H9 (cell line): ENCODE measurements around the gene LSM11. TPM values are rescaled to one million over a fixed set of nuclear protein-coding genes. Genes with fewer than 3 reads are reported as not detected.

Experiments
- DNase-seq: peaks from one replicate; pipeline ENCODE4 v3.0.0-alpha.2; 2017
- H2AFZ ChIP-seq: one replicate; pipeline ENCODE4 v1.6.1; 2013; ENCODE audit warnings: mild to moderate bottlenecking, low read length, control low read depth, moderate library complexity
- H2AK5ac ChIP-seq: 2 replicates; pipeline ENCODE4 v1.6.1; 2013; ENCODE audit warnings: low read length, control low read depth, mixed read lengths; ENCODE audit not compliant: insufficient read length
- H2BK120ac ChIP-seq: one replicate; pipeline ENCODE4 v1.6.1; 2013; ENCODE audit warnings: low read depth, mild to moderate bottlenecking, low read length, control low read depth, inconsistent platforms; ENCODE audit not compliant: poor library complexity, severe bottlenecking
- H2BK12ac ChIP-seq: 2 replicates; pipeline ENCODE4 v1.6.1; 2013; ENCODE audit warnings: low read length, control low read depth, mixed read lengths, low read depth; ENCODE audit not compliant: insufficient read length
- H2BK15ac ChIP-seq: 2 replicates; pipeline ENCODE4 v1.6.1; 2013; ENCODE audit warnings: low read depth, low read length, control low read depth
- H2BK20ac ChIP-seq: one replicate; pipeline ENCODE4 v1.6.1; 2013; ENCODE audit warnings: low read depth, mild to moderate bottlenecking, low read length, control low read depth, inconsistent platforms; ENCODE audit not compliant: poor library complexity, severe bottlenecking
- H2BK5ac ChIP-seq: 2 replicates; pipeline ENCODE4 v1.6.1; 2013; ENCODE audit warnings: low read length, control low read depth, mixed read lengths; ENCODE audit not compliant: insufficient read length
- H3K14ac ChIP-seq: 2 replicates; pipeline ENCODE4 v1.6.1; 2013; ENCODE audit warnings: low read length, control low read depth; ENCODE audit not compliant: insufficient read depth
- H3K18ac ChIP-seq: 2 replicates; pipeline ENCODE4 v1.6.1; 2013; ENCODE audit warnings: low read depth, mild to moderate bottlenecking, mixed read lengths, low read length, control low read depth; ENCODE audit not compliant: insufficient read length
- H3K23ac ChIP-seq: 2 replicates; pipeline ENCODE4 v1.6.1; 2013; ENCODE audit warnings: low read length, control low read depth, mixed read lengths, low read depth; ENCODE audit not compliant: insufficient read length
- H3K23me2 ChIP-seq: 2 replicates; pipeline ENCODE4 v1.6.1; 2013; ENCODE audit warnings: low read depth, mild to moderate bottlenecking, mixed read lengths, low read length, control low read depth; ENCODE audit not compliant: insufficient read length, poor library complexity, severe bottlenecking
- H3K27ac ChIP-seq: 2 replicates; pipeline ENCODE4 v1.5.1; 2013; ENCODE audit warnings: low read length, control low read depth, mixed read lengths, low read depth; ENCODE audit not compliant: insufficient read length
- H3K27me3 ChIP-seq: 2 replicates; pipeline ENCODE4 v1.6.1; 2013; ENCODE audit warnings: low read length, control low read depth, inconsistent platforms; ENCODE audit not compliant: insufficient read depth
- H3K4ac ChIP-seq: 2 replicates; pipeline ENCODE4 v1.6.1; 2013; ENCODE audit warnings: low read depth, mild to moderate bottlenecking, control low read depth, inconsistent platforms, low read length, moderate library complexity
- H3K4me1 ChIP-seq: 2 replicates; pipeline ENCODE4 v1.6.1; 2013; ENCODE audit warnings: low read length, control low read depth, inconsistent platforms; ENCODE audit not compliant: insufficient read depth
- H3K4me2 ChIP-seq: 2 replicates; pipeline ENCODE4 v1.6.1; 2013; ENCODE audit warnings: low read length, control low read depth, mixed read lengths; ENCODE audit not compliant: insufficient read length, insufficient read depth
- H3K56ac ChIP-seq: 2 replicates; pipeline ENCODE4 v1.6.1; 2013; ENCODE audit warnings: low read depth, mild to moderate bottlenecking, mixed read lengths, low read length, control low read depth; ENCODE audit not compliant: insufficient read length
- H3K79me1 ChIP-seq: 2 replicates; pipeline ENCODE4 v1.6.1; 2013; ENCODE audit warnings: low read depth, mild to moderate bottlenecking, moderate library complexity, low read length, control low read depth, inconsistent platforms; ENCODE audit not compliant: insufficient read depth, poor library complexity, severe bottlenecking
- H3K79me2 ChIP-seq: 2 replicates; pipeline ENCODE4 v1.6.1; 2013; ENCODE audit warnings: low read length, control low read depth, inconsistent platforms; ENCODE audit not compliant: insufficient read depth
- H3K9ac ChIP-seq: 2 replicates; pipeline ENCODE4 v1.6.1; 2013; ENCODE audit warnings: low read length, control low read depth, mixed read lengths; ENCODE audit not compliant: insufficient read length; ENCODE audit errors: extremely low read depth
- H3K9me3 ChIP-seq: one replicate; pipeline ENCODE4 v1.6.1; 2013; ENCODE audit warnings: low read depth, low read length, inconsistent platforms; ENCODE audit not compliant: control insufficient read depth
- H3T11ph ChIP-seq: one replicate; pipeline ENCODE4 v1.6.1; 2013; ENCODE audit warnings: mild to moderate bottlenecking, low read length, control low read depth, inconsistent platforms
- H4K20me1 ChIP-seq: one replicate; pipeline ENCODE4 v1.6.1; 2013; ENCODE audit not compliant: control insufficient read depth, insufficient read length, insufficient read depth
- H4K5ac ChIP-seq: 2 replicates; pipeline ENCODE4 v1.6.1; 2013; ENCODE audit warnings: low read depth, mild to moderate bottlenecking, mixed read lengths, low read length, control low read depth; ENCODE audit not compliant: insufficient read length
- H4K8ac ChIP-seq: replicated peaks from 2 replicates; pipeline ENCODE4 v1.6.1; 2013; ENCODE audit warnings: low read length, control low read depth, mixed read lengths, low read depth; ENCODE audit not compliant: insufficient read length
- H4K91ac ChIP-seq: 2 replicates; pipeline ENCODE4 v1.6.1; 2013; ENCODE audit warnings: low read depth, mild to moderate bottlenecking, moderate library complexity, mixed read lengths, low read length, control low read depth; ENCODE audit not compliant: insufficient read length
- H3K27ac Mint-ChIP-seq, 3 experiments: 2 replicates in 2 of 3; 3 replicates in 1 of 3; pipeline ENCODE4 v1.8.0; 2020 to 2021; ENCODE audit warnings: mixed read lengths in 3 of 3, mild to moderate bottlenecking in 1 of 3, moderate library complexity in 1 of 3
- H3K27me3 Mint-ChIP-seq: 2 replicates; pipeline ENCODE4 v1.8.0; 2021; ENCODE audit warnings: low read depth, mild to moderate bottlenecking, moderate library complexity, mixed read lengths
- H3K36me3 Mint-ChIP-seq, 3 experiments: 2 replicates in 2 of 3; 3 replicates in 1 of 3; pipeline ENCODE4 v1.8.0; 2020 to 2021; ENCODE audit warnings: low read depth in 3 of 3, mixed read lengths in 3 of 3; ENCODE audit not compliant: insufficient read depth in 1 of 3
- H3K4me1 Mint-ChIP-seq, 2 experiments: 2 replicates each; pipeline ENCODE4 v1.8.0; 2020; ENCODE audit warnings: mixed read lengths in 2 of 2
- H3K4me3 Mint-ChIP-seq, 2 experiments: 2 replicates in 1 of 2; 3 replicates in 1 of 2; pipeline ENCODE4 v1.8.0; 2020 to 2021; ENCODE audit warnings: mild to moderate bottlenecking in 2 of 2, mixed read lengths in 2 of 2, moderate library complexity in 1 of 2
- H3K9me3 Mint-ChIP-seq, 2 experiments: 2 replicates in 1 of 2; 3 replicates in 1 of 2; pipeline ENCODE4 v1.8.0; 2020; ENCODE audit warnings: mild to moderate bottlenecking in 2 of 2, mixed read lengths in 2 of 2, moderate library complexity in 1 of 2
- WGBS: extraction: QIAGEN DNeasy Blood & Tissue Kit; methylation state at CpG from one replicate; pipeline ENCODE4 v1.1.7; 2013; ENCODE audit warnings: missing lambda C conversion rate, low lambda C conversion rate, mixed read lengths; ENCODE audit not compliant: insufficient read length; ENCODE audit errors: extremely low coverage; 5-methylcytosine and 5-hydroxymethylcytosine counted together
- total RNA-seq: library from RNA; stranded (reverse); gene quantifications from 2 replicates; pipeline ENCODE4 v1.2.1, GENCODE V29; 2021
- TF ChIP-seq, protein P1 (sequence below): fragments of 200-600 bp; sonication (generic); conservative IDR thresholded peaks from 3 replicates; pipeline ENCODE4 v1.8.0; 2021; ENCODE audit warnings: antibody characterized with exemption, mild to moderate bottlenecking

The LSM11 gene
- total RNA-seq, 1 experiment from 2014 or later = 4.7 TPM

DNA sequence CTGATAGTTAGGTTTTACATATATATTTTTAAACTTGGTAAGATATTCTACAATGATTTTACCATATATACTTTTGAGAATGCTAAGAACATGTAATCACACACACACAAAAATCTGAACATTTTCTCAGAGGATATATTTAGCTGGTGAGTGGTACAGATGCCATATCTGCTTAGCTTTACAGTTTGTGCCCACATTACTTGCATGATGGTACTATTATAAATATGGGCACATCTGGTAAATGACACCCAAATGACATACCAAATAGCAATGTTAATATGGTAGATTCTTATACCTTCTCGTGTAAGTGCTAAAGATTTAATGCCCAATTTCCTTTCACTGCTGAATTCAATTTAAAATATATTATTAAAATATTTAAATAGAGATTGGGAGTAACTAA, 56.6 kb downstream of the LSM11 start:
- no peak overlapping the region for H4K91ac ChIP-seq
- H2BK5ac ChIP-seq = no peak overlapping the region
- no peak overlapping the region for H3K9ac ChIP-seq
- H3K79me1 ChIP-seq = no peaks in the 10 kb centered on the region
- H2BK15ac ChIP-seq = no peak overlapping the region
- H2BK12ac ChIP-seq = no peak overlapping the region
- no peak overlapping the region for H2AK5ac ChIP-seq
- Mint-ChIP-seq H3K4me3 (no peak overlapping the region), H3K27ac (no peak overlapping the region), H3K27me3 (no peaks in the 10 kb centered on the region), H3K4me1 (no peaks in the 10 kb centered on the region), H3K36me3 (peaks cover 11 to 43% (median 42%) of the 10 kb centered on the region in 3 experiments; a peak in 6 of 7 replicates), H3K9me3 (no peaks in the 10 kb centered on the region)
- TF ChIP-seq, protein P1, sequence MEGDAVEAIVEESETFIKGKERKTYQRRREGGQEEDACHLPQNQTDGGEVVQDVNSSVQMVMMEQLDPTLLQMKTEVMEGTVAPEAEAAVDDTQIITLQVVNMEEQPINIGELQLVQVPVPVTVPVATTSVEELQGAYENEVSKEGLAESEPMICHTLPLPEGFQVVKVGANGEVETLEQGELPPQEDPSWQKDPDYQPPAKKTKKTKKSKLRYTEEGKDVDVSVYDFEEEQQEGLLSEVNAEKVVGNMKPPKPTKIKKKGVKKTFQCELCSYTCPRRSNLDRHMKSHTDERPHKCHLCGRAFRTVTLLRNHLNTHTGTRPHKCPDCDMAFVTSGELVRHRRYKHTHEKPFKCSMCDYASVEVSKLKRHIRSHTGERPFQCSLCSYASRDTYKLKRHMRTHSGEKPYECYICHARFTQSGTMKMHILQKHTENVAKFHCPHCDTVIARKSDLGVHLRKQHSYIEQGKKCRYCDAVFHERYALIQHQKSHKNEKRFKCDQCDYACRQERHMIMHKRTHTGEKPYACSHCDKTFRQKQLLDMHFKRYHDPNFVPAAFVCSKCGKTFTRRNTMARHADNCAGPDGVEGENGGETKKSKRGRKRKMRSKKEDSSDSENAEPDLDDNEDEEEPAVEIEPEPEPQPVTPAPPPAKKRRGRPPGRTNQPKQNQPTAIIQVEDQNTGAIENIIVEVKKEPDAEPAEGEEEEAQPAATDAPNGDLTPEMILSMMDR = no peak
- no peaks in the 10 kb centered on the region for H3K4me1 ChIP-seq
- no peaks in the 10 kb centered on the region for H3K79me2 ChIP-seq
- H3K4ac ChIP-seq = no peak overlapping the region
- no peak overlapping the region for H2AFZ ChIP-seq
- no CpG with 5 or more reads among the region's 1 CpG for WGBS
- H3K23me2 ChIP-seq = no peaks in the 10 kb centered on the region
- no peaks in the 10 kb centered on the region for H3K9me3 ChIP-seq
- no peak overlapping the region for H2BK20ac ChIP-seq
- H3K4me2 ChIP-seq = no peak overlapping the region
- no peak overlapping the region for H2BK120ac ChIP-seq
- H3T11ph ChIP-seq = no peak overlapping the region
- H3K18ac ChIP-seq = no peak overlapping the region
- DNase-seq = no peak
- no peak overlapping the region for H3K14ac ChIP-seq
- H3K27ac ChIP-seq = no peak overlapping the region
- no peak overlapping the region for H4K5ac ChIP-seq
- H3K27me3 ChIP-seq = no peaks in the 10 kb centered on the region
- H4K20me1 ChIP-seq = no peaks in the 10 kb centered on the region
- H4K8ac ChIP-seq = no peak overlapping the region
- H3K56ac ChIP-seq = no peak overlapping the region
- no peak overlapping the region for H3K23ac ChIP-seq
